ENCODE measurements around the gene CD52. TPM values are rescaled to one million over a fixed set of nuclear protein-coding genes. Genes with fewer than 3 reads are reported as not detected.

CD52 gene
- polyA plus RNA-seq, 1 donor (not counting 4 experiments of a cell fraction or from before 2014, with no cell fraction given): 0.22 TPM

GRCh38 chr1:26349877-26350244, 32.1 kb downstream of the CD52 start:
- Histone ChIP-seq H4K20me1 (ENCODE audit: control insufficient read depth, extremely low read depth, insufficient read depth, low read length) (no peaks in the 10 kb centered on the region), H3K9ac (ENCODE audit: control insufficient read depth, extremely low read depth, insufficient read depth, low read length) (no peak overlapping the region), H3K4me2 (ENCODE audit: control insufficient read depth, extremely low read depth, insufficient read depth, low read depth, low read length) (no peak overlapping the region), H3K36me3 (ENCODE audit: control insufficient read depth in 2 of 2, extremely low read depth in 1 of 2, insufficient read depth in 2 of 2, low read length in 2 of 2) (peaks cover 0 to 11% of the 10 kb centered on the region in 2 experiments), H3K4me1 (ENCODE audit: control insufficient read depth, extremely low read depth, insufficient read depth, low read length) (peaks cover 41% of the 10 kb centered on the region), H3K79me2 (ENCODE audit: control insufficient read depth, insufficient read depth, low read length) (no peaks in the 10 kb centered on the region), H3K9me1 (ENCODE audit: control insufficient read depth, extremely low read depth, insufficient read depth, low read length) (peaks cover 3% of the 10 kb centered on the region), H3K27ac (ENCODE audit: control insufficient read depth, insufficient read depth, low read length) (no peak overlapping the region), H3K27me3 (ENCODE audit: control insufficient read depth, extremely low read depth, insufficient read depth, low read length) (no peaks in the 10 kb centered on the region), H2AFZ (ENCODE audit: control insufficient read depth, low read length) (no peak overlapping the region), H3K9me3 (ENCODE audit: control insufficient read depth, low read depth, low read length) (no peaks in the 10 kb centered on the region), H3K4me3 (ENCODE audit: control insufficient read depth in 2 of 3, extremely low read depth in 1 of 3, insufficient read depth in 2 of 3, low read depth in 1 of 3, low read length in 3 of 3) (no peak overlapping the region)
- DNase-seq (ENCODE audit: low read depth, low spot score) (no peak), FAIRE-seq (no peak)
- no peak for TF ChIP-seq CTCF (optimal IDR thresholded peaks at IDR 0.05 in 1 of 3, IDR thresholded peaks at IDR 0.05 in 1 of 3, conservative IDR thresholded peaks at IDR 0.05 in 1 of 3; ENCODE audit: extremely low read depth in 1 of 3, insufficient read depth in 2 of 3, low read length in 3 of 3)
- no peak for TF ChIP-seq EZH2 (IDR thresholded peaks at IDR 0.05; ENCODE audit: low read length)
- dilution Hi-C loops (cut with MboI; ENCODE audit: extremely low pct_ligation_motif_present, low sequenced_read_pairs): no loop called here

GRCh38 chr1:26350343-26350700, 32.6 kb downstream of the CD52 start:
- Histone ChIP-seq H3K4me1 (ENCODE audit: control insufficient read depth, extremely low read depth, insufficient read depth, low read length) (peaks cover 41% of the 10 kb centered on the region), H3K36me3 (ENCODE audit: control insufficient read depth in 2 of 2, extremely low read depth in 1 of 2, insufficient read depth in 2 of 2, low read length in 2 of 2) (peaks cover 0 to 7% of the 10 kb centered on the region in 2 experiments), H3K27ac (ENCODE audit: control insufficient read depth, insufficient read depth, low read length) (no peak overlapping the region), H3K4me2 (ENCODE audit: control insufficient read depth, extremely low read depth, insufficient read depth, low read depth, low read length) (no peak overlapping the region), H3K9me1 (ENCODE audit: control insufficient read depth, extremely low read depth, insufficient read depth, low read length) (peaks cover 3% of the 10 kb centered on the region), H3K4me3 (ENCODE audit: control insufficient read depth in 2 of 3, extremely low read depth in 1 of 3, insufficient read depth in 2 of 3, low read depth in 1 of 3, low read length in 3 of 3) (no peak overlapping the region), H3K79me2 (ENCODE audit: control insufficient read depth, insufficient read depth, low read length) (no peaks in the 10 kb centered on the region), H3K9me3 (ENCODE audit: control insufficient read depth, low read depth, low read length) (no peaks in the 10 kb centered on the region), H4K20me1 (ENCODE audit: control insufficient read depth, extremely low read depth, insufficient read depth, low read length) (no peaks in the 10 kb centered on the region), H3K9ac (ENCODE audit: control insufficient read depth, extremely low read depth, insufficient read depth, low read length) (no peak overlapping the region), H3K27me3 (ENCODE audit: control insufficient read depth, extremely low read depth, insufficient read depth, low read length) (no peaks in the 10 kb centered on the region), H2AFZ (ENCODE audit: control insufficient read depth, low read length) (no peak overlapping the region)
- TF ChIP-seq CTCF (optimal IDR thresholded peaks at IDR 0.05 in 1 of 3, IDR thresholded peaks at IDR 0.05 in 1 of 3, conservative IDR thresholded peaks at IDR 0.05 in 1 of 3; ENCODE audit: extremely low read depth in 1 of 3, insufficient read depth in 2 of 3, low read length in 3 of 3) (no peak), EZH2 (IDR thresholded peaks at IDR 0.05; ENCODE audit: low read length) (no peak)
- no peak for FAIRE-seq
- DNase-seq (ENCODE audit: low read depth, low spot score): no peak
- dilution Hi-C loops (cut with MboI; ENCODE audit: extremely low pct_ligation_motif_present, low sequenced_read_pairs): no loop called here
